HepG2 (cell line): ENCODE results near the gene SOX12. TPM values are rescaled to one million over a fixed set of nuclear protein-coding genes. Genes with fewer than 3 reads are reported as not detected.

Source experiments
- ATAD3A ChIP-seq: sonication (generic); formaldehyde crosslinking; IDR thresholded peaks from 2 replicates; pipeline ENCODE4 v1.4.0; 2020; ENCODE audit warnings: missing genetic modification reagents
- BHLHE40 ChIP-seq: IDR thresholded peaks from 2 replicates; pipeline ENCODE4 v1.6.1; 2011; ENCODE audit warnings: low read length, improper control_type of control experiment
- CBFB ChIP-seq: sonication (generic); formaldehyde crosslinking; IDR thresholded peaks from 2 replicates; pipeline ENCODE4 v1.4.0; 2020; ENCODE audit warnings: missing genetic modification reagents
- DRAP1 ChIP-seq: IDR thresholded peaks from 2 replicates; pipeline ENCODE4 v1.6.1; 2016; ENCODE audit warnings: missing genetic modification reagents, missing compliant biosample characterization
- E2F2 ChIP-seq: sonication (generic); formaldehyde crosslinking; IDR thresholded peaks from 2 replicates; pipeline ENCODE4 v1.4.0; 2020; ENCODE audit warnings: missing genetic modification reagents, borderline replicate concordance
- ETV6 ChIP-seq: sonication (generic); formaldehyde crosslinking; conservative IDR thresholded peaks from 2 replicates; pipeline ENCODE4 v1.4.0; 2020; ENCODE audit warnings: missing genetic modification reagents
- HOXD1 ChIP-seq: sonication (generic); formaldehyde crosslinking; IDR thresholded peaks from 2 replicates; pipeline ENCODE4 v1.5.0; 2020; ENCODE audit warnings: missing genetic modification reagents
- MAF1 ChIP-seq: sonication (generic); formaldehyde crosslinking; IDR thresholded peaks from 2 replicates; pipeline ENCODE4 v1.5.0; 2020; ENCODE audit warnings: missing genetic modification reagents, borderline replicate concordance
- NKX3-1 ChIP-seq: sonication (generic); formaldehyde crosslinking; IDR thresholded peaks from 2 replicates; pipeline ENCODE4 v1.5.0; 2020; ENCODE audit warnings: missing genetic modification reagents
- NR0B2 ChIP-seq: sonication (generic); formaldehyde crosslinking; IDR thresholded peaks from 2 replicates; pipeline ENCODE4 v1.4.0; 2020; ENCODE audit warnings: mild to moderate bottlenecking, missing genetic modification reagents
- PHF21A ChIP-seq: sonication (generic); formaldehyde crosslinking; IDR thresholded peaks from 2 replicates; pipeline ENCODE4 v1.5.0; 2020; ENCODE audit warnings: mild to moderate bottlenecking, missing genetic modification reagents
- PPARG ChIP-seq: conservative IDR thresholded peaks from 2 replicates; pipeline ENCODE4 v1.6.1; 2016; ENCODE audit warnings: missing biosample characterization, missing genetic modification reagents
- SNRNP70 ChIP-seq: fragments of 200-400 bp; formaldehyde crosslinking; IDR thresholded peaks from 2 replicates; pipeline ENCODE4 v1.6.1; 2017; ENCODE audit warnings: mild to moderate bottlenecking, low read depth, low read length, moderate library complexity
- SP1 ChIP-seq, 2 experiments: fragments of 450-650 bp in 1 of 2; sonication (generic) in 1 of 2; formaldehyde crosslinking in 1 of 2; IDR thresholded peaks; 2 replicates each; pipeline versions ENCODE4 v1.4.0 to v1.6.1; 2016 to 2020; ENCODE audit warnings: missing genetic modification reagents in 1 of 2
- SRY ChIP-seq: sonication (generic); formaldehyde crosslinking; IDR thresholded peaks from 2 replicates; pipeline ENCODE4 v1.8.0; 2022; ENCODE audit warnings: mild to moderate bottlenecking, missing genetic modification reagents
- ZFYVE20 ChIP-seq: sonication (generic); formaldehyde crosslinking; IDR thresholded peaks from 2 replicates; pipeline ENCODE4 v1.8.0; 2023; ENCODE audit warnings: low read depth, mild to moderate bottlenecking, moderate library complexity, missing genetic modification reagents, borderline replicate concordance
- ZKSCAN5 ChIP-seq: sonication (generic); formaldehyde crosslinking; IDR thresholded peaks from 2 replicates; pipeline ENCODE4 v1.5.1; 2020; ENCODE audit warnings: mild to moderate bottlenecking, missing genetic modification reagents
- ZNF121 ChIP-seq: sonication (generic); formaldehyde crosslinking; IDR thresholded peaks from 2 replicates; pipeline ENCODE4 v1.5.0; 2020; ENCODE audit warnings: mild to moderate bottlenecking, missing genetic modification reagents
- ZNF383 ChIP-seq: sonication (generic); formaldehyde crosslinking; IDR thresholded peaks from 2 replicates; pipeline ENCODE4 v1.4.0; 2020; ENCODE audit warnings: missing genetic modification reagents, mild to moderate bottlenecking, borderline replicate concordance
- ZNF639 ChIP-seq: conservative IDR thresholded peaks from 2 replicates; pipeline ENCODE4 v1.6.1; 2018; ENCODE audit warnings: missing genetic modification reagents
- ZNF788 ChIP-seq: sonication (generic); formaldehyde crosslinking; IDR thresholded peaks from 2 replicates; pipeline ENCODE4 v1.5.0; 2020; ENCODE audit warnings: mild to moderate bottlenecking, missing genetic modification reagents, borderline replicate concordance
- polyA plus RNA-seq, 8 experiments: library from polyadenylated mRNA; depleted of rRNA in 3 of 8; stranded (reverse) in 7 of 8; unstranded in 1 of 8; fragments of >200 nt; fragmentation: Illumina TruSeq in 4 of 8; extraction: Trizol in 4 of 8; gene quantifications; 2 replicates each; pipeline versions ENCODE4 v1.2.1 to v1.2.3, GENCODE V29; 2011 to 2016; ENCODE audit warnings: low read depth in 4 of 8, missing spikeins in 1 of 8, mixed read lengths in 1 of 8; ENCODE audit not compliant: insufficient read depth in 1 of 8
- total RNA-seq, 5 experiments: library from RNA; depleted of rRNA; stranded (reverse); fragments of >200 nt; fragmentation: Illumina TruSeq; extraction: Trizol; gene quantifications; 2 replicates each; pipeline ENCODE4 v1.2.3, GENCODE V29; 2016; ENCODE audit warnings: low read depth in 1 of 5
- TF ChIP-seq, protein P1 (sequence below): IDR thresholded peaks from 2 replicates; pipeline ENCODE4 v1.4.0; 2020; ENCODE audit warnings: mild to moderate bottlenecking, missing genetic modification reagents

SOX12 gene
- total and polyA plus RNA-seq, 2 of the 13 experiments (the other 11 are each of a cell fraction or from before 2014, with no cell fraction given): 10.0 to 18.7 TPM

- TF ChIP-seq ETV6 (CRISPR knock-in tag): no peak
- 0 out of 2 replicates have a peak, but pooled peaks have one; percentile 54 for TF ChIP-seq NKX3-1 (CRISPR knock-in tag)
- TF ChIP-seq BHLHE40: peak; percentile 77
- peak; percentile 85; the same call in 1 of the 2 replicates for TF ChIP-seq SP1 (IDR thresholded peaks at IDR 0.05)
- TF ChIP-seq SP1 (CRISPR knock-in tag; IDR thresholded peaks at IDR 0.05): peak; percentile 89
- TF ChIP-seq E2F2: 0 out of 2 replicates have a peak, but pooled peaks have one; percentile 36
- peak; percentile 79; the same call in 1 of the 2 replicates for TF ChIP-seq ZNF639 (CRISPR knock-in tag)
- peak; percentile 91 for TF ChIP-seq PHF21A (CRISPR knock-in tag)
- peak; percentile 65; the same call in 1 of the 2 replicates for TF ChIP-seq NR0B2 (CRISPR knock-in tag)
- no peak for TF ChIP-seq ZNF383
- TF ChIP-seq PPARG (CRISPR knock-in tag): 0 out of 2 replicates have a peak, but pooled peaks have one; percentile 43
- TF ChIP-seq ZKSCAN5 (CRISPR knock-in tag): no peak
- no peak; the same call in 1 of the 2 replicates for TF ChIP-seq MAF1 (CRISPR knock-in tag)
- no peak for TF ChIP-seq SNRNP70
- peak; percentile 96 for TF ChIP-seq DRAP1 (CRISPR knock-in tag)
- TF ChIP-seq CBFB (CRISPR knock-in tag): 0 out of 2 replicates have a peak, but pooled peaks have one; percentile 22
- peak; percentile 20; the same call in 1 of the 2 replicates for TF ChIP-seq ZNF121 (CRISPR knock-in tag)
- TF ChIP-seq SRY (CRISPR knock-in tag): 0 out of 2 replicates have a peak, but pooled peaks have one; percentile 59
- TF ChIP-seq, protein P1, sequence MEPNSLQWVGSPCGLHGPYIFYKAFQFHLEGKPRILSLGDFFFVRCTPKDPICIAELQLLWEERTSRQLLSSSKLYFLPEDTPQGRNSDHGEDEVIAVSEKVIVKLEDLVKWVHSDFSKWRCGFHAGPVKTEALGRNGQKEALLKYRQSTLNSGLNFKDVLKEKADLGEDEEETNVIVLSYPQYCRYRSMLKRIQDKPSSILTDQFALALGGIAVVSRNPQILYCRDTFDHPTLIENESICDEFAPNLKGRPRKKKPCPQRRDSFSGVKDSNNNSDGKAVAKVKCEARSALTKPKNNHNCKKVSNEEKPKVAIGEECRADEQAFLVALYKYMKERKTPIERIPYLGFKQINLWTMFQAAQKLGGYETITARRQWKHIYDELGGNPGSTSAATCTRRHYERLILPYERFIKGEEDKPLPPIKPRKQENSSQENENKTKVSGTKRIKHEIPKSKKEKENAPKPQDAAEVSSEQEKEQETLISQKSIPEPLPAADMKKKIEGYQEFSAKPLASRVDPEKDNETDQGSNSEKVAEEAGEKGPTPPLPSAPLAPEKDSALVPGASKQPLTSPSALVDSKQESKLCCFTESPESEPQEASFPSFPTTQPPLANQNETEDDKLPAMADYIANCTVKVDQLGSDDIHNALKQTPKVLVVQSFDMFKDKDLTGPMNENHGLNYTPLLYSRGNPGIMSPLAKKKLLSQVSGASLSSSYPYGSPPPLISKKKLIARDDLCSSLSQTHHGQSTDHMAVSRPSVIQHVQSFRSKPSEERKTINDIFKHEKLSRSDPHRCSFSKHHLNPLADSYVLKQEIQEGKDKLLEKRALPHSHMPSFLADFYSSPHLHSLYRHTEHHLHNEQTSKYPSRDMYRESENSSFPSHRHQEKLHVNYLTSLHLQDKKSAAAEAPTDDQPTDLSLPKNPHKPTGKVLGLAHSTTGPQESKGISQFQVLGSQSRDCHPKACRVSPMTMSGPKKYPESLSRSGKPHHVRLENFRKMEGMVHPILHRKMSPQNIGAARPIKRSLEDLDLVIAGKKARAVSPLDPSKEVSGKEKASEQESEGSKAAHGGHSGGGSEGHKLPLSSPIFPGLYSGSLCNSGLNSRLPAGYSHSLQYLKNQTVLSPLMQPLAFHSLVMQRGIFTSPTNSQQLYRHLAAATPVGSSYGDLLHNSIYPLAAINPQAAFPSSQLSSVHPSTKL: peak; percentile 77
- TF ChIP-seq ATAD3A (CRISPR knock-in tag): no peak
- TF ChIP-seq ZNF788: no peak; the same call in 1 of the 2 replicates
- TF ChIP-seq HOXD1 (CRISPR knock-in tag): 0 out of 2 replicates have a peak, but pooled peaks have one; percentile 4
- no peak for TF ChIP-seq ZFYVE20 (CRISPR knock-in tag)
Observed at GRCh38 chr20:327186-328026, 2.1 kb downstream of the SOX12 start (continued).
